OCI-LY7 (cell line): ENCODE measurements around the gene METTL5.

Experiments used
- EZH2phosphoT487 ChIP-seq: fragments of 200-600 bp; sonication (generic); IDR thresholded peaks from 2 replicates; pipeline ENCODE4 v1.6.1; 2018; ENCODE audit warnings: low read depth, borderline replicate concordance, mild to moderate bottlenecking, mixed run types, antibody characterized with exemption, low read length, moderate library complexity, mixed read lengths
- TF ChIP-seq, protein P1 (sequence below): fragments of 200-600 bp; sonication (generic); conservative IDR thresholded peaks from 2 replicates; pipeline ENCODE4 v1.5.1; 2014; ENCODE audit warnings: mild to moderate bottlenecking, antibody characterized with exemption, low read length, moderate library complexity, mixed read lengths

DNA sequence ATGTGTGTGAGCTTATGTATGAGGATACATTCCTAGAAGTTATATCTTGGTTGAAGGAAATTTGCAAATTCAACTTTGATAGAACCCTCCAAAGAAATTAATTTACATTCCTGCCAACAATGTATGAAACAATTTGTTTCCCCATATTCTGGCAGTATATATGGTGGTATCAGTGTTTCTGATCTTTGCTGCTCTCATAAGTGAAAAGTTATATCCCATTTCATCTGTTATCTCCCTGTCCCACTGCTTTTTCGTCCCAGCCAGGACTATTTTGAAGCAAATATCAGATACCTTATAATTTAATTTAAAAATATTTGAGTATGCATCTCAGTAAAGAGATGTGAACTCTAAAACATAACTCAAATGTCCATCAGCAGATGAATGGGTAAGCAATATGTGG, 9.7 kb upstream of the METTL5 start:
- TF ChIP-seq EZH2phosphoT487: no peak
- TF ChIP-seq, protein P1, sequence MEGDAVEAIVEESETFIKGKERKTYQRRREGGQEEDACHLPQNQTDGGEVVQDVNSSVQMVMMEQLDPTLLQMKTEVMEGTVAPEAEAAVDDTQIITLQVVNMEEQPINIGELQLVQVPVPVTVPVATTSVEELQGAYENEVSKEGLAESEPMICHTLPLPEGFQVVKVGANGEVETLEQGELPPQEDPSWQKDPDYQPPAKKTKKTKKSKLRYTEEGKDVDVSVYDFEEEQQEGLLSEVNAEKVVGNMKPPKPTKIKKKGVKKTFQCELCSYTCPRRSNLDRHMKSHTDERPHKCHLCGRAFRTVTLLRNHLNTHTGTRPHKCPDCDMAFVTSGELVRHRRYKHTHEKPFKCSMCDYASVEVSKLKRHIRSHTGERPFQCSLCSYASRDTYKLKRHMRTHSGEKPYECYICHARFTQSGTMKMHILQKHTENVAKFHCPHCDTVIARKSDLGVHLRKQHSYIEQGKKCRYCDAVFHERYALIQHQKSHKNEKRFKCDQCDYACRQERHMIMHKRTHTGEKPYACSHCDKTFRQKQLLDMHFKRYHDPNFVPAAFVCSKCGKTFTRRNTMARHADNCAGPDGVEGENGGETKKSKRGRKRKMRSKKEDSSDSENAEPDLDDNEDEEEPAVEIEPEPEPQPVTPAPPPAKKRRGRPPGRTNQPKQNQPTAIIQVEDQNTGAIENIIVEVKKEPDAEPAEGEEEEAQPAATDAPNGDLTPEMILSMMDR: no peak
